CD4-positive, alpha-beta memory T cell (primary cell): ENCODE results near the gene PRIMA1. TPM values are rescaled to one million over a fixed set of nuclear protein-coding genes. Genes with fewer than 3 reads are reported as not detected.
A peak's percentile ranks its signal among the peaks of the same experiment; 100 is the strongest.

ENCODE experiments used
- CTCF ChIA-PET: fragments of 350-600 bp; sonication (Branson Sonifier 250); formaldehyde crosslinking; loops from one replicate; lab custom pipeline; 2021; ENCODE audit warnings: inconsistent platforms; ENCODE audit not compliant: partially characterized antibody; lab: Charles Lee
- POLR2A ChIA-PET: fragments of 350-600 bp; sonication (Branson Sonifier 250); formaldehyde crosslinking; loops from one replicate; lab custom pipeline; 2021; ENCODE audit not compliant: partially characterized antibody; lab: Charles Lee
- DNase-seq, 5 donors: peaks; one replicate each; pipeline versions ENCODE4 v3.0.0 to v3.0.0-alpha.2; 2020 to 2022; ENCODE audit warnings: mixed read lengths in 1 of 5
- H3K27ac ChIP-seq: one replicate; pipeline ENCODE4 v1.7.0; 2013; ENCODE audit warnings: low read depth, low read length
- H3K27me3 ChIP-seq: 2 replicates; pipeline ENCODE4 v1.7.0; 2013; ENCODE audit warnings: mild to moderate bottlenecking, low read length, moderate library complexity; ENCODE audit not compliant: insufficient read depth
- H3K36me3 ChIP-seq: 2 replicates; pipeline ENCODE4 v1.7.0; 2013; ENCODE audit warnings: mild to moderate bottlenecking, low read length, moderate library complexity; ENCODE audit not compliant: insufficient read depth
- H3K4me1 ChIP-seq: 2 replicates; pipeline ENCODE4 v1.7.0; 2013; ENCODE audit warnings: mild to moderate bottlenecking, low read length, moderate library complexity; ENCODE audit not compliant: insufficient read depth
- H3K4me3 ChIP-seq, 2 donors: one replicate each; pipeline ENCODE4 v1.7.0; 2013; ENCODE audit warnings: low read length in 2 of 2, mild to moderate bottlenecking in 1 of 2
- H3K9me3 ChIP-seq, 2 donors: one replicate each; pipeline ENCODE4 v1.7.0; 2013; ENCODE audit warnings: low read length in 2 of 2, control low read depth in 1 of 2; ENCODE audit not compliant: control insufficient read depth in 1 of 2
- H3K27ac Mint-ChIP-seq, 7 donors: one replicate each; pipeline ENCODE4 v1.8.0; 2020 to 2021; ENCODE audit warnings: mixed read lengths in 7 of 7, mild to moderate bottlenecking in 6 of 7, inconsistent platforms in 3 of 7, moderate library complexity in 3 of 7
- H3K27me3 Mint-ChIP-seq, 2 donors: one replicate each; pipeline ENCODE4 v1.8.0; 2020 to 2021; ENCODE audit warnings: mixed read lengths in 2 of 2
- H3K36me3 Mint-ChIP-seq, 2 donors: one replicate each; pipeline ENCODE4 v1.8.0; 2020 to 2021; ENCODE audit warnings: mixed read lengths in 2 of 2, inconsistent platforms in 1 of 2, mild to moderate bottlenecking in 1 of 2
- H3K4me1 Mint-ChIP-seq, 4 donors: one replicate each; pipeline ENCODE4 v1.8.0; 2020 to 2021; ENCODE audit warnings: mixed read lengths in 4 of 4, mild to moderate bottlenecking in 1 of 4
- H3K4me3 Mint-ChIP-seq, 8 donors: one replicate each; pipeline ENCODE4 v1.8.0; 2020 to 2021; ENCODE audit warnings: mixed read lengths in 8 of 8, mild to moderate bottlenecking in 7 of 8, moderate library complexity in 6 of 8, inconsistent platforms in 3 of 8
- H3K9me3 Mint-ChIP-seq, 8 donors: one replicate each; pipeline ENCODE4 v1.8.0; 2020 to 2021; ENCODE audit warnings: mixed read lengths in 8 of 8, mild to moderate bottlenecking in 5 of 8, inconsistent platforms in 3 of 8, moderate library complexity in 1 of 8
- intact Hi-C: fragments of 100-400 bp; cut with micrococcal nuclease; formaldehyde crosslinking; loops from one replicate; pipeline ENCODE4 v1.15.1; 2023
- polyA plus RNA-seq, 2 donors: library from polyadenylated mRNA; unstranded; fragments of 300-500 nt; fragmentation: Illumina TruSeq; gene quantifications; one replicate each; pipeline ENCODE4 v1.2.3, GENCODE V29; 2021
- total RNA-seq, 2 experiments: library from RNA; stranded (reverse); gene quantifications; one replicate each; pipeline ENCODE4 v1.2.3, GENCODE V29; 2021

PRIMA1 gene
- total and polyA plus RNA-seq, 4 experiments from 2014 or later, result not detected

DNA sequence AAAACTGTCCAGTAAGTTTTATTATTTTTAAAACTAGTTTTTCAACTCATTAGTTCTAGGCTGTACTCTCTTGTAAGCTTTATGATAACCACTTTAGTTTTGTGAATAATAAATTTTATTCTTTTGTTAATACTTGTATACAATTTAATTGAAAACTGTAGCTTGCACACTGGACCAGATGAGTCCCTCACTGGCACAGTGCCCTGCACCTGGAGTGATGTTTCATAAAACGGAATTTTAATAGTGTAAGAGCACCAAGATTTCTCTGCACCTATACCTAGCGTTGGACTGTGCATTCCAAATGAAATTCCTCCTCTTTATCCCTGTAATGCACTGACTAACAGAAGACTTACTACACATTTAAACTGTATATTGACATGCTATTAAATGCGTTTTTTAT, 80.8 kb downstream of the PRIMA1 start:
- H3K9me3 ChIP-seq, result no peaks in the 10 kb centered on the region
- no peaks in the 10 kb centered on the region for H3K36me3 ChIP-seq
- no peak overlapping the region for H3K27ac ChIP-seq
- H3K36me3 Mint-ChIP-seq, result no peaks in the 10 kb centered on the region
- intact Hi-C loops, result no loop called here
- no peak overlapping the region for H3K27ac Mint-ChIP-seq
- H3K4me1 Mint-ChIP-seq, result no peaks in the 10 kb centered on the region
- no peaks in the 10 kb centered on the region for H3K4me1 ChIP-seq
- CTCF ChIA-PET, result no interaction called here
- no peak for DNase-seq
- POLR2A ChIA-PET, result no interaction called here
- no peak overlapping the region for H3K4me3 Mint-ChIP-seq
- no peak overlapping the region for H3K4me3 ChIP-seq
- no peaks in the 10 kb centered on the region for H3K27me3 ChIP-seq
- peaks cover 0 to 11% (median 0%) of the 10 kb centered on the region in 8 donors for H3K9me3 Mint-ChIP-seq
- H3K27me3 Mint-ChIP-seq, result peaks cover 12 to 15% of the 10 kb centered on the region in 2 donors

DNA sequence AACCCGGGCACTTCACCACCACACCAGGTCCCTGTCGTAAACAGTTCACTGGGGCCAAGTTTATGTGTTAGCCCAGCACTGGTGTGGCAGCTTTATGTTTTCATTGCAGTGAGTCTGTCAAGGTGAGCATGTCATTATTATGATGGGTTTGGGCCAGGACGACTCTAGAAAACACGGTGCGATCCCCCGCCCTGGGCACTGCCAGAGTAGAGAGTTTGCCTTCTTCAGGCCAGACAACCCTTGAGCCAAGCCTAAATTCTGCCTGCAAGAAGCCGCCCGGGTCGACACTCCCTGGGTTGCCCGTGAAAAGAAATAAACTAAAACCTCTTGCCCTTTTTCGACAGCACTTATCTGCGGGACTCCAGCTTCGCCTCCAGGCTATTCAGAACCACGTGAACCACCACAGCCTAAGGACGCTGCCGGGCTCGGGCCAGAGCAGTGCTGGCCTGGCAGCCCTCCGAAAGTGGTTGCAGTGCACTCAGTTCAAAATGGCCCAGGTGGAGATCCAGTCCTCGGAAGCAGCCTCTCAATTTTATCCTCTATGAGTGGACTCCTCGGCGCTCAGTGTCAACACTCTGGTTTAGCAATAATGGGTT, 81.8 kb downstream of the PRIMA1 start:
- POLR2A ChIA-PET, result no interaction called here
- Histone ChIP-seq H3K36me3 (no peaks in the 10 kb centered on the region), H3K27ac (no peak overlapping the region), H3K27me3 (no peaks in the 10 kb centered on the region), H3K4me1 (no peaks in the 10 kb centered on the region), H3K9me3 (no peaks in the 10 kb centered on the region), H3K4me3 (no peak overlapping the region)
- intact Hi-C loops, result no loop called here
- Mint-ChIP-seq H3K4me3 (no peak overlapping the region), H3K4me1 (no peaks in the 10 kb centered on the region), H3K9me3 (peaks cover 0 to 14% (median 2%) of the 10 kb centered on the region in 8 donors), H3K27ac (no peak overlapping the region), H3K36me3 (no peaks in the 10 kb centered on the region), H3K27me3 (peaks cover 11 to 19% of the 10 kb centered on the region in 2 donors)
- no peak for DNase-seq
- CTCF ChIA-PET, result no interaction called here

DNA sequence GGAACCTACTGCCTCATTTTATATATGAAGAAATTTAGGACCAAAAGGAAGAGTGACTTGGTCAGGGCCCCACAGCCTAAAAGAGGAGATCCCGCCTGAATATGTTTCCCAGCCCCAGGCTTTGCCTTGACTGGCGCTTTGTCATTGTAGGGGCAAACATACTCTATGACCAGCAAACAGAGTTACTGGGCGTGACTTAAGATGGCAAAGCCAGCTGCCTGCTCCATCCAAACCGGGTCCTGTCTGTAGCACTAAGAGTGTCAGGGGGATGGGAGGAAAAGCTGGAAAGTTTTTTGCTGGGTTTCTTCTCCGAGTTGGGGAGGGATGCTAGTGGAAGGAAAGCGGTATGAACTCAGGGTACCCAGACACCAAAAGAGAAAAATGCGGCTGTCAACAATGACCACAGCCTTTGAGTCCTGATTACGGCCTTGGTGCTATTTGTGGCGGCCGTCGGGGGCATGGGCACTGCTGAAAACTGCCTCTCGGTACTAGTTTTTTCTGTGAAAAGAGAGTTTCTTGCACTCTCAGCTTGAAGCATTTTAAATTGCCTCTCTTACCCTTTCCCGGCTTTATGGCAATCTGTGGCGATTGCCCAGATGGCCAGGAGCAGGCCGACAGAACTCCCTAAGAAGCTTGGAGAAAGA, 82.7 kb downstream of the PRIMA1 start:
- Histone ChIP-seq H3K9me3 (no peaks in the 10 kb centered on the region), H3K27me3 (no peaks in the 10 kb centered on the region), H3K4me3 (no peak overlapping the region), H3K27ac (no peak overlapping the region), H3K36me3 (no peaks in the 10 kb centered on the region), H3K4me1 (no peaks in the 10 kb centered on the region)
- intact Hi-C loops, result no loop called here
- ChIA-PET CTCF (no interaction called here), POLR2A (no interaction called here)
- H3K4me1 Mint-ChIP-seq, result no peaks in the 10 kb centered on the region
- no peak for DNase-seq
- H3K27me3 Mint-ChIP-seq, result peaks cover 11 to 19% of the 10 kb centered on the region in 2 donors
- peaks cover 0 to 18% (median 7%) of the 10 kb centered on the region in 8 donors for H3K9me3 Mint-ChIP-seq
- H3K36me3 Mint-ChIP-seq, result no peaks in the 10 kb centered on the region
- no peak overlapping the region for H3K4me3 Mint-ChIP-seq
- no peak overlapping the region for H3K27ac Mint-ChIP-seq

DNA sequence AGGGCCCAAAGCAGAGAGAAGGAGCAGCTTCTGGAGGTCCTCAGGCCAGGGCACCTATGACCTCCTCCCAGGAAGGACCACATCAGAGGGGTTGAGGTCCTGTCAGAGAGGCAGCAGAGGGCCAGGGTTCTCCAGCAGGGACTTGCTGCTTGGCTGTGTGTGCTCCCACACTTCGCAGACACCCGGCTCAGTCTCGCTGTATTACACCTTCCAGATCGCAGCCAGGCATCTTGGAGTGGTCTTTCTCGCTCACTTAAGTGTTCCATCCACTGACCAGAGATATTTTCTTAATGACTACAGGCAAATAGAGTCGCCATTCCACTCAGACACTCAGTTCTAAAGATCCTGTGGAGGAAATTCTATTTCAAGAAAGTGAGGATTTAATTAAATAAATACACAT, 84.3 kb downstream of the PRIMA1 start:
- Histone ChIP-seq H3K36me3 (no peaks in the 10 kb centered on the region), H3K9me3 (no peaks in the 10 kb centered on the region), H3K27ac (no peak overlapping the region), H3K4me3 (no peak overlapping the region), H3K4me1 (no peaks in the 10 kb centered on the region), H3K27me3 (no peaks in the 10 kb centered on the region)
- no peak overlapping the region for H3K4me3 Mint-ChIP-seq
- peaks cover 3 to 31% (median 18%) of the 10 kb centered on the region in 8 donors for H3K9me3 Mint-ChIP-seq
- intact Hi-C loops, result no loop called here
- POLR2A ChIA-PET, result no interaction called here
- CTCF ChIA-PET, result no interaction called here
- peaks cover 11 to 18% of the 10 kb centered on the region in 2 donors for H3K27me3 Mint-ChIP-seq
- no peaks in the 10 kb centered on the region for H3K36me3 Mint-ChIP-seq
- no peaks in the 10 kb centered on the region for H3K4me1 Mint-ChIP-seq
- no peak for DNase-seq
- peak overlapping the region in 1 of 7 donors; percentile 43 for H3K27ac Mint-ChIP-seq

DNA sequence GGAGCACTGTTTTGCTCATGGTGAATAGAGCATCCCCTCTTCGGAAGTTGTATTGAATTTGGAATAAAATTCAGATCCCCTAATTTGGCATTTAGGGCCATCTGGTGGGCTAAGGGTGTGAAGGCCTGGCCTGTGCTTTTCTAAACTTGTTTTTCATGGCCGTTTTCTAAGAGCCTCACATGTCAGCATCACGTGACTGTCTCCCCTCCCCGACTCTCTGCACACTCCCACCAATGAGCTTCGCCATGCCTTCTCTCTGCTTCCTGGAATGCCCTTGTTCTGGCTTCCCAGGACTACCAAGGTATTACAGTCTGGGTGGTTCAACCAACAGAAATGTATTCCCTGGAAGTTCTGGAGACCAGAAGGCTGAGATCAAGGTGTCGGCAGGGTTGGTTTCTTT, 85.3 kb downstream of the PRIMA1 start:
- Histone ChIP-seq H3K27me3 (no peaks in the 10 kb centered on the region), H3K27ac (no peak overlapping the region), H3K4me3 (no peak overlapping the region), H3K9me3 (no peaks in the 10 kb centered on the region), H3K36me3 (no peaks in the 10 kb centered on the region), H3K4me1 (no peaks in the 10 kb centered on the region)
- ChIA-PET CTCF (no interaction called here), POLR2A (no interaction called here)
- Mint-ChIP-seq H3K36me3 (no peaks in the 10 kb centered on the region), H3K4me1 (no peaks in the 10 kb centered on the region), H3K4me3 (no peak overlapping the region), H3K27me3 (peaks cover 11 to 18% of the 10 kb centered on the region in 2 donors), H3K9me3 (peaks cover 3 to 34% (median 21%) of the 10 kb centered on the region in 8 donors), H3K27ac (no peak overlapping the region)
- no peak for DNase-seq
- intact Hi-C loops, result no loop called here

DNA sequence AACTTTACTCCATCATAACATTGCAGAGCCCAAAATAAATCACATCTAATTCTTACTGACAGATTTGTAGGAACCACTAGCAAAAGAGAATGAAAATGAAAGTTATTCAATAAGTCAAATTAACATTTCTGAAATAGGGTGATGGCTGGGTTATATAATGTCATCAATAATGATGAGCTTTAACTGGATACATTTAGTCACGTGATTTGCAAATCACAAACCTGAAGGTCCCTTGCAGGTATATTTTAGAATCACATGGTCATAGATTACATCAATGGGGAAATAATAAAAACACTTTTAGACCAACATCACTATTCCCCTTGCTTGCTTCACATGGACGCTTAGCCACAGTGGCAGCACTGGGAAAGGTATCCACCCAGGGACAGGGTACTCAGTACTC, 86.7 kb downstream of the PRIMA1 start:
- intact Hi-C loops, result no loop called here
- H3K4me3 Mint-ChIP-seq, result no peak overlapping the region
- DNase-seq, result no peak
- H3K4me1 Mint-ChIP-seq, result no peaks in the 10 kb centered on the region
- Histone ChIP-seq H3K9me3 (no peaks in the 10 kb centered on the region), H3K36me3 (no peaks in the 10 kb centered on the region), H3K4me1 (no peaks in the 10 kb centered on the region), H3K27ac (no peak overlapping the region), H3K4me3 (no peak overlapping the region), H3K27me3 (no peaks in the 10 kb centered on the region)
- no peaks in the 10 kb centered on the region for H3K36me3 Mint-ChIP-seq
- peaks cover 7 to 43% (median 22%) of the 10 kb centered on the region in 8 donors for H3K9me3 Mint-ChIP-seq
- POLR2A ChIA-PET, result no interaction called here
- no peak overlapping the region for H3K27ac Mint-ChIP-seq
- peaks cover 11 to 18% of the 10 kb centered on the region in 2 donors for H3K27me3 Mint-ChIP-seq
- CTCF ChIA-PET, result no interaction called here

DNA sequence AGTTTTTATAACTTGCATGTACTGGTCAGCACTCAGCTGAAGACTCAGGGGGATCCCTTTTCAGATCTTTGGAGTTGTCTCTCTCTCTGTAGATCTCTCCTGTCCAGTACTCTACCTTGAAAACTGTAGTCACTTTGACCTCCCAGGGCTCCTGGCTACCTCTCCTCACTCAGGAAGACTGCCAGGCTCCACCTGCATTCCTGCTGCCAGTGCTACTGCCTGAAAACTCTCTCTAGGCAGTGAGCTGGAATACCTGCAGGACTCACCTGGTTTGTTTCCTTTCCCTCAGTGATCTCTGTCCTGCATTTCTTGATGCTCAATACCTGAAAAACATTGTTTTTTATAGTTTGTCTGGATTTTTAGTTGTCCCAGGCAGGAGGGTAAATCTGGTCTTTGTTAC, 87.4 kb downstream of the PRIMA1 start:
- Histone ChIP-seq H3K4me1 (no peaks in the 10 kb centered on the region), H3K27me3 (no peaks in the 10 kb centered on the region), H3K27ac (no peak overlapping the region), H3K4me3 (no peak overlapping the region), H3K9me3 (no peaks in the 10 kb centered on the region), H3K36me3 (no peaks in the 10 kb centered on the region)
- Mint-ChIP-seq H3K4me3 (no peak overlapping the region), H3K9me3 (peaks cover 8 to 46% (median 22%) of the 10 kb centered on the region in 8 donors), H3K27ac (no peak overlapping the region), H3K4me1 (no peaks in the 10 kb centered on the region), H3K36me3 (no peaks in the 10 kb centered on the region), H3K27me3 (peaks cover 11 to 16% of the 10 kb centered on the region in 2 donors)
- no peak for DNase-seq
- POLR2A ChIA-PET, result no interaction called here
- intact Hi-C loops, result no loop called here
- CTCF ChIA-PET, result no interaction called here
